Lower leg skin (tissue), 4 donors: ENCODE measurements around the gene HOXD10. TPM values are rescaled to one million over a fixed set of nuclear protein-coding genes. Genes with fewer than 3 reads are reported as not detected.

Source experiments
- DNase-seq, 2 donors: peaks; one replicate each; pipeline ENCODE4 v3.0.0-alpha.2; 2019; ENCODE audit warnings: low spot score in 2 of 2
- H3K4me3 ChIP-seq: fragments of 200-600 bp; sonication (generic); 2 replicates; pipeline ENCODE4 v1.5.1; 2017; ENCODE audit warnings: mild to moderate bottlenecking, low read depth; ENCODE audit not compliant: poor library complexity, severe bottlenecking
- CTCF ChIP-seq, 3 donors: fragments of 450-650 bp; IDR thresholded peaks; one replicate each; pipeline ENCODE4 v1.5.1; 2016; ENCODE audit warnings: antibody characterized with exemption in 3 of 3, mild to moderate bottlenecking in 3 of 3, moderate library complexity in 2 of 3
- POLR2A ChIP-seq, 2 donors: fragments of 450-650 bp; IDR thresholded peaks; one replicate each; pipeline ENCODE4 v1.6.1; 2016 to 2017; ENCODE audit warnings: antibody characterized with exemption in 2 of 2, mild to moderate bottlenecking in 1 of 2, moderate library complexity in 1 of 2
- WGBS, 2 donors: methylation state at CpG; one replicate each; pipeline ENCODE4 v1.1.5; 2018; 5-methylcytosine and 5-hydroxymethylcytosine counted together
- intact Hi-C: fragments of 100-400 bp; cut with DNase I; formaldehyde crosslinking; loops from one replicate; pipeline ENCODE4 v1.15.0; 2023; ENCODE audit warnings: low total_unique reads
- total RNA-seq, 4 donors: library from RNA; depleted of rRNA; stranded (reverse); fragments of >200 nt; gene quantifications; one replicate each; pipeline ENCODE4 v1.1.0, GENCODE V29; 2016

The HOXD10 gene
- total RNA-seq, 4 donors from 2014 or later, result 0.29 to 3.1 (median 1.4) TPM; not detected in 1

- WGBS, 2 donors, result 10 to 11% methylated on average over 44 to 59 of the region's 62 CpGs
- intact Hi-C loops, result no loop called here
- TF ChIP-seq CTCF (IDR thresholded peaks at IDR 0.05) (no peak), POLR2A (IDR thresholded peaks at IDR 0.05) (no peak)
- H3K4me3 ChIP-seq, result no peak overlapping the region
- DNase-seq, result peak in 1 of 2 donors; percentile 76
Observed at GRCh38 chr2:176081837-176082524, 34.6 kb upstream of the HOXD10 start.

- no peak for DNase-seq
- TF ChIP-seq CTCF (IDR thresholded peaks at IDR 0.05), result no peak
- TF ChIP-seq POLR2A (IDR thresholded peaks at IDR 0.05), result no peak
- intact Hi-C loops, result no loop called here
- no peak overlapping the region for H3K4me3 ChIP-seq
- WGBS, 2 donors, result 13 to 17% methylated on average over 10 of the region's 10 CpGs
Observed at GRCh38 chr2:176082525-176082823, 34.1 kb upstream of the HOXD10 start.

GRCh38 chr2:176082824-176083751 lies 33.5 kb upstream of the HOXD10 start:
- H3K4me3 ChIP-seq, result no peak overlapping the region
- WGBS, 2 donors, result 6 to 11% methylated on average over 51 to 54 of the region's 66 CpGs
- no peak for TF ChIP-seq CTCF (IDR thresholded peaks at IDR 0.05)
- DNase-seq, result peak in 1 of 2 donors; percentile 82
- intact Hi-C loops, result no loop called here

GRCh38 chr2:176083796-176084261 lies 32.7 kb upstream of the HOXD10 start, which contains the start of gene EVX2:
Gene EVX2, minus strand, starts transcription at chr2:176083962. Its CDS starts 186 bp downstream, at chr2:176083776.
- H3K4me3 ChIP-seq, result no peak within 1 kb of the TSS
- 15 to 17% methylated on average over 27 of the region's 27 CpGs for WGBS, 2 donors
- intact Hi-C loops, result no loop called here

GRCh38 chr2:176084611-176085119 lies 31.9 kb upstream of the HOXD10 start:
- H3K4me3 ChIP-seq, result no peak overlapping the region
- 4 to 6% methylated on average over 26 of the region's 26 CpGs for whole genome bisulfite sequencing, 2 donors
- DNase-seq, result peak in 1 of 2 donors; percentile 65
- intact Hi-C loops, result loop anchor here (5.0 kb wide), 1 partner anchor 397 kb away; no protein-coding TSS in a partner anchor
- TF ChIP-seq POLR2A (IDR thresholded peaks at IDR 0.05) (no peak), CTCF (IDR thresholded peaks at IDR 0.05) (no peak)

More at GRCh38 chr2:176083796-176084261, 32.7 kb upstream of the HOXD10 start, which contains the start of gene EVX2:
- peak in 1 of 2 donors; percentile 60 for DNase-seq
- TF ChIP-seq CTCF (IDR thresholded peaks at IDR 0.05) (no peak), POLR2A (IDR thresholded peaks at IDR 0.05) (no peak)
